SKM-1 treated with dmso at 0.1 percent for 144 hours (cell line): ENCODE results near the gene UBAC1.
"Not testable (repeated sequence)": the region's sequence is repeated elsewhere in the genome, so short reads cannot be mapped to it uniquely, and the experiment has no call there.

ENCODE experiments used
- DNase-seq: peaks from one replicate; lab custom pipeline; 2025; ENCODE audit not compliant: unreplicated experiment; lab: John Stamatoyannopoulos, UW

Gene UBAC1

GRCh38 chr9:135924628-135925338, 36.4 kb downstream of the UBAC1 start:
- DNase-seq = no peak

- DNase-seq = no peak
Measured at GRCh38 chr9:135923508-135923907, 37.7 kb downstream of the UBAC1 start.

GRCh38 chr9:135921749-135922310, 39.3 kb downstream of the UBAC1 start:
- DNase-seq = no peak

GRCh38 chr9:135920973-135921585, 40.1 kb downstream of the UBAC1 start:
- DNase-seq = no peak

GRCh38 chr9:135920256-135920930, 40.8 kb downstream of the UBAC1 start:
- DNase-seq = no peak

GRCh38 chr9:135919318-135919890, 41.8 kb downstream of the UBAC1 start:
- DNase-seq = no peak

- DNase-seq = not testable (repeated sequence)
Measured at GRCh38 chr9:135916227-135916626, 44.9 kb downstream of the UBAC1 start.

GRCh38 chr9:135914921-135915320, 46.3 kb downstream of the UBAC1 start:
- DNase-seq = no peak

- DNase-seq = not testable (repeated sequence)
Measured at GRCh38 chr9:135911233-135911632, 49.9 kb downstream of the UBAC1 start.

- DNase-seq = no peak
Measured at GRCh38 chr9:135910757-135911156, 50.4 kb downstream of the UBAC1 start.

GRCh38 chr9:135910216-135910615, 51.0 kb downstream of the UBAC1 start:
- no peak for DNase-seq

GRCh38 chr9:135909371-135909770, 51.8 kb downstream of the UBAC1 start:
- DNase-seq = no peak

- no peak for DNase-seq
Measured at GRCh38 chr9:135908754-135909204, 52.4 kb downstream of the UBAC1 start.

GRCh38 chr9:135908093-135908753, 53.0 kb downstream of the UBAC1 start:
- no peak for DNase-seq

- peak; percentile 86 for DNase-seq
Measured at GRCh38 chr9:135907431-135908092, 53.6 kb downstream of the UBAC1 start, which contains the start of gene CAMSAP1. TSS of gene CAMSAP1 (minus strand) at chr9:135907546. CDS start at chr9:135907159, 387 bp downstream.

- DNase-seq = no peak
Measured at GRCh38 chr9:135907006-135907430, 54.2 kb downstream of the UBAC1 start.

- DNase-seq = no peak
Measured at GRCh38 chr9:135906291-135907005, 54.7 kb downstream of the UBAC1 start.

- DNase-seq = no peak
Measured at GRCh38 chr9:135905380-135906258, 55.6 kb downstream of the UBAC1 start.
